Colonic mucosa (tissue), 4 donors: ENCODE data around the gene HOXC5. TPM values are rescaled to one million over a fixed set of nuclear protein-coding genes. Genes with fewer than 3 reads are reported as not detected.

Experiments
- DNase-seq: peaks from one replicate; pipeline ENCODE4 v3.0.0-alpha.2; 2020
- H3K27ac ChIP-seq: fragments of 200-600 bp; one replicate; pipeline ENCODE4 v1.8.0; 2021
- H3K27me3 ChIP-seq: fragments of 200-600 bp; one replicate; pipeline ENCODE4 v1.8.0; 2021
- H3K36me3 ChIP-seq: fragments of 200-600 bp; one replicate; pipeline ENCODE4 v1.8.0; 2021
- H3K4me1 ChIP-seq: fragments of 200-600 bp; one replicate; pipeline ENCODE4 v1.8.0; 2021; ENCODE audit warnings: mild to moderate bottlenecking
- H3K4me3 ChIP-seq: fragments of 200-600 bp; one replicate; pipeline ENCODE4 v1.8.0; 2021
- H3K9ac ChIP-seq, 2 donors: one replicate each; pipeline ENCODE4 v1.7.0; 2013; ENCODE audit warnings: control low read depth in 2 of 2, low read depth in 2 of 2, low read length in 2 of 2
- H3K9me3 ChIP-seq: fragments of 200-600 bp; one replicate; pipeline ENCODE4 v1.8.0; 2021
- intact Hi-C: fragments of 100-400 bp; cut with DNase I; formaldehyde crosslinking; loops from one replicate; pipeline ENCODE4 v1.14.1; 2022
- total RNA-seq, 2 donors: library from RNA; stranded (reverse); fragmentation: NEBNext Ultra II Directional in 1 of 2; extraction: Animal tissue kit (Norgen Biotek cat#: 25700) in 1 of 2; gene quantifications; one replicate each; pipeline ENCODE4 v1.2.1, GENCODE V29; 2021
- TF ChIP-seq, protein P1 (sequence below): fragments of 200-600 bp; IDR thresholded peaks from one replicate; pipeline ENCODE4 v1.8.0; 2022; ENCODE audit warnings: antibody characterized with exemption, mild to moderate bottlenecking
- donor health status: healthy.
- donor health status: DM: no; HTN: no; CAD: no.
- donor health status: DM: no; HTN: no; CAD: no.

Gene HOXC5
- total RNA-seq, 2 donors from 2014 or later = not detected

DNA sequence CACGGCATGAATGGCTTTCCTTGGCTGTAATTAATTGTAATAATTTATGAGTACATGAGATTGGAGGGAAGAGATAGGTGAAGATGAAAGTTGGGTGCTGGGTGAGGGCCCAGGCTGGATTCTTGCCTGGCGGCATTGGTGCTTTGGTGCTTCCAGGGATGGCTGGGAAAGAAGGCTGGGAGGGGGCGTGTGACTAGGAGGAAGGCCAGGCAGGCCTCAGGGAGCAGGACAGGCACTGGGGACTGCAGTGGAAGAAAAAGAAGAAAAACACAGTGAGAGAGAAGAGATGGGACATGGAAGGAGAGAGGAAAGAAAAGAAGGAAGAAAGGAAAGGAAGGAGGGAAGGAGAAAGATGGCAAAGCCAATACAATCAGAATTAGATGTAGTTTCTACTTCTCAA is 29.2 kb upstream of the HOXC5 start:
- Histone ChIP-seq H3K36me3 (no peaks in the 10 kb centered on the region), H3K27ac (no peak overlapping the region), H3K9me3 (no peaks in the 10 kb centered on the region), H3K4me3 (no peak overlapping the region), H3K4me1 (peaks cover 7% of the 10 kb centered on the region), H3K27me3 (peaks cover 99% of the 10 kb centered on the region), H3K9ac (no peak overlapping the region)
- DNase-seq = no peak
- TF ChIP-seq, protein P1, sequence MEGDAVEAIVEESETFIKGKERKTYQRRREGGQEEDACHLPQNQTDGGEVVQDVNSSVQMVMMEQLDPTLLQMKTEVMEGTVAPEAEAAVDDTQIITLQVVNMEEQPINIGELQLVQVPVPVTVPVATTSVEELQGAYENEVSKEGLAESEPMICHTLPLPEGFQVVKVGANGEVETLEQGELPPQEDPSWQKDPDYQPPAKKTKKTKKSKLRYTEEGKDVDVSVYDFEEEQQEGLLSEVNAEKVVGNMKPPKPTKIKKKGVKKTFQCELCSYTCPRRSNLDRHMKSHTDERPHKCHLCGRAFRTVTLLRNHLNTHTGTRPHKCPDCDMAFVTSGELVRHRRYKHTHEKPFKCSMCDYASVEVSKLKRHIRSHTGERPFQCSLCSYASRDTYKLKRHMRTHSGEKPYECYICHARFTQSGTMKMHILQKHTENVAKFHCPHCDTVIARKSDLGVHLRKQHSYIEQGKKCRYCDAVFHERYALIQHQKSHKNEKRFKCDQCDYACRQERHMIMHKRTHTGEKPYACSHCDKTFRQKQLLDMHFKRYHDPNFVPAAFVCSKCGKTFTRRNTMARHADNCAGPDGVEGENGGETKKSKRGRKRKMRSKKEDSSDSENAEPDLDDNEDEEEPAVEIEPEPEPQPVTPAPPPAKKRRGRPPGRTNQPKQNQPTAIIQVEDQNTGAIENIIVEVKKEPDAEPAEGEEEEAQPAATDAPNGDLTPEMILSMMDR = no peak
- intact Hi-C loops = loop anchor here (10.0 kb wide), 1 partner anchor 351 kb away; no protein-coding TSS in a partner anchor

DNA sequence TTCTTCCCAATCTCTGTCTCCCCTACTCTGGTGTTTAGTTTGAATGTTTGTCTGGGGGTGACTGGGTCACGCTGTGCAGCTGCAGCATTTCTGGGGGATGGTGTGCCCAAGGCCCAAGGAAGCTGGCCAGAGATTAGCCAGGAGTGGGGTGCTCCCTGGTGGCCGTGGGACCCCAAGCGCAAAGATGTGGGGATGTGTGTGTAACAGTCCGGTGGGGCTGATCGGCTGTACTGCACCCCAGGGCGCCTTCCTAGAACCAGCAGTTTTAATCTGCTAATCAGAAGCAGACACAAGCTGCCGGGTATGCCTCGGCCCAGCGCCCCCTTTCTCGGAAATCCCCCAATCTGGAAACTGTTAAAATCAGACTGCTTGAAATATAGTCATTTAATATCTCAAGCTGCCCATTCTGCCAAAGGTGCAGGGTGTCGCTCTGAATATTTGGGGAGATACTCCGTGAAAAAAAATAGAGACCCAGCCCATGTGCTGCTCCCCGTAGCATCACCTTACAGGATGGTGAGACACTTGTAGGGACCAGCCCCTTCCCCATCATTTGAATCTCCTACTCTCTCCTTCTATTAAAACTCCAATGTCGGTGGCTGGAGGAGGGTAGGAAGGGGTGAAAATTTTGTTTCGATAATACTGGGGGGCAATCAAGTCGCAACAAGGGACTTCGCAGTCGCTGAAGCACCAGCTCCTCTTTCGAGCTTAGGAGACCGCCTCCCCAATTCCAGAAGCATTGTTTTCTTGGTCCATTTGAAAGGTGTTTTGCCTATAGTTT is 28.6 kb upstream of the HOXC5 start:
- Histone ChIP-seq H3K4me1 (peaks cover 7% of the 10 kb centered on the region), H3K9ac (no peak overlapping the region), H3K27me3 (peaks cover 96% of the 10 kb centered on the region), H3K36me3 (no peaks in the 10 kb centered on the region), H3K9me3 (no peaks in the 10 kb centered on the region), H3K27ac (no peak overlapping the region), H3K4me3 (no peak overlapping the region)
- no peak for DNase-seq
- TF ChIP-seq, protein P1 = no peak
- intact Hi-C loops = loop anchor here (10.0 kb wide), 1 partner anchor 351 kb away; no protein-coding TSS in a partner anchor

DNA sequence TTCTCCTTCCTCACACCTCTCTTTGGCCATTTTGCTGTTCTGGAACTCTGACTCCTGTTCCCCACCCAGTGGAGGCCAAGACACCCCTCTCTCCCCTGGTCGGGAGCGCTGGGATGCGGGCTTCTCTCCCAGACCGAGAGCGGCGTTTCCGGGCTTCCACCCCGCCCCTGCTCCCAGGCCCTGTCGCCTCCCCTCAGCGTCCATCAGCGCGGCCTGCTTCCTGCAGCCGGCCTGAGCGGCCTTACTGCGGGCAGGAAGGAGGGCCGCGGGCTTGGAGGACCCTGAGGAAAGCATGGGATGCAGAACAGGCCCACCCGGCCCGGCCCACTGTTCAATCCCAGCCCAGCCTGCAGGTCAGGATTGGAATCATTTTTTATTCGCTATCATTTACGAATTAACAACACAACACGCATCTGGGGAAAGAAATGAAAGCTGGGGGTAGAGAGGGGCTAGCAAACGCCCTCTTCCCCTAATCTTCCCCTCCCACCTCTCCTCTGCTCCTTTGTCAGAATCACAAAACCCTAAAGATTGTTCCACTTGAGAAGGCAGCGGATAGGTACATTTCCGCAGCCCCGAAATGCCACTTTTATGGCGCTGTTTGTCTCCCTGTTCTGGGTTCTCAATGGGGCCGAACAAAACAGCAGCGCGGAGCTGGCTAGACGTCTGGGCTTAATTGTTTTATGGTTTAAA is 27.9 kb upstream of the HOXC5 start:
- H3K4me1 ChIP-seq = peaks cover 7% of the 10 kb centered on the region
- H3K4me3 ChIP-seq = no peak overlapping the region
- no peak overlapping the region for H3K9ac ChIP-seq
- no peaks in the 10 kb centered on the region for H3K36me3 ChIP-seq
- DNase-seq = no peak
- H3K27me3 ChIP-seq = peaks cover 96% of the 10 kb centered on the region
- TF ChIP-seq, protein P1 = no peak
- intact Hi-C loops = loop anchor here (10.0 kb wide), 1 partner anchor 350 kb away; no protein-coding TSS in a partner anchor
- H3K27ac ChIP-seq = no peak overlapping the region
- no peaks in the 10 kb centered on the region for H3K9me3 ChIP-seq

DNA sequence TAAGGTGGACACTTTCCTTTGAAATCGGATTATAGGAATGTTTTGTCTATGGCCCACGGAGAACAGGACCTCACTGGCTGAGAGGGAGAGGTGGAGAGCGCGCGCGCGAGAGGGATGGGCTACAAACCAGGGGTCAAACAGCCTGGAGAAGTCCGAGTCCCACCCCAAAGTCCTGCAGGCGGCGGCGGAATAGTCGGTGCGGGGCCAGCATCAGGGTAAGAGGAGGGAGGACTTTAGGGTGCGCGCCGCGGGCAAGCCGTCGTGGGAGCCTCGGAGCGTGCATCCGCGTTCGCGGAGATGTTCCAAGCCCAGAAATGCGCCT is 27.4 kb upstream of the HOXC5 start:
- DNase-seq = no peak
- TF ChIP-seq, protein P1 = no peak
- Histone ChIP-seq H3K36me3 (no peaks in the 10 kb centered on the region), H3K9ac (no peak overlapping the region), H3K9me3 (no peaks in the 10 kb centered on the region), H3K27me3 (peaks cover 96% of the 10 kb centered on the region), H3K4me3 (no peak overlapping the region), H3K27ac (no peak overlapping the region), H3K4me1 (peaks cover 7% of the 10 kb centered on the region)
- intact Hi-C loops = loop anchor here (10.0 kb wide), 1 partner anchor 349 kb away; no protein-coding TSS in a partner anchor

GRCh38 chr12:54005853-54006558 is 26.8 kb upstream of the HOXC5 start:
- Histone ChIP-seq H3K4me3 (peak overlapping the region; percentile 14), H3K36me3 (no peaks in the 10 kb centered on the region), H3K4me1 (peaks cover 7% of the 10 kb centered on the region), H3K9ac (peak overlapping the region; percentile 23 to 50), H3K27ac (no peak overlapping the region), H3K27me3 (peaks cover 95% of the 10 kb centered on the region), H3K9me3 (no peaks in the 10 kb centered on the region)
- TF ChIP-seq, protein P1 = peak; percentile 88
- intact Hi-C loops = loop anchor here (2.0 to 10.0 kb wide), 2 partner anchors 195 to 349 kb away; no protein-coding TSS in a partner anchor
- peak; percentile 87 for DNase-seq
